Fibroblast of mammary gland (primary cell): ENCODE results near the gene GPX1.
"Not testable (repeated sequence)": the region's sequence is repeated elsewhere in the genome, so short reads cannot be mapped to it uniquely, and the experiment has no call there.

Source experiments
- DNase-seq: peaks from one replicate; pipeline ENCODE4 v3.0.0-alpha.2; 2010; ENCODE audit warnings: low read depth
- H3K4me3 ChIP-seq: 2 replicates; pipeline ENCODE4 v1.5.1; 2011; ENCODE audit warnings: low read depth, mild to moderate bottlenecking, low read length, moderate library complexity; ENCODE audit not compliant: control insufficient read depth
- TF ChIP-seq, protein P1 (sequence below): conservative IDR thresholded peaks from 2 replicates; pipeline ENCODE4 v1.5.1; 2011; ENCODE audit warnings: low read depth, low read length, inconsistent platforms; ENCODE audit not compliant: control insufficient read depth, insufficient read depth

Gene GPX1

DNA sequence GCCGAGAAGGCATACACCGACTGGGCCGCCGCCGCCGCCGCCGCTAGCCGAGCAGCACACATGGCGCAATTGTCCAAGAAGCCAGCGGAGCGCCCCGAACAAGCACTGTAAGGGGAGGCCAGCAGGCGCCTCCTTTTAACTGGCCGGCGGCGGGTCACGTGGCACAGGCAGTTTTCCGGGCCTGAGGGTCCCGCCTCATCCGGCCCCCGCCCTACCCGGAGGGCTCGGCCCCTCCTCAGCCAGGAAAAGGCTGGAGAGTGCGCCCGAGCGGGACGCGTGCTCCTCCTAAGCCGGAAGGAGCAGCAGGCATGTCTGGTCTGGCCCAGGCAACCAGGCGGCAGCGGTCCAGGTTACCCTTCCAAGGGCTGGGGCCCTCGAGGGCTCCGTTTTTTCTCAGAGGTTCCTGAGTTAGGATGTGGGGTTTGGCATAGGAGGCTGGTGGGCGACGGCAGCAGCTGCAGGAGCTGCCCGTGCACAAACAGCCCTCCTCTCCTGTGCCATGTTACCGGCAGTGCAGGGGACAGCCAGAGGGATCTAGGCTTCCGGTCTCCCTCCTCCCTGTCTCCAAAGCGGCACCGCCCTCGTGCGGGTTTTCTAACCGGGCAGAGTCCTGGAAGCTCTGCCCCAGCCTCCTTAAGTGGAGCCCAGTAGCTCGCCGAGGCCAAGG, at the start of gene GPX1:
GPX1 (minus strand) TSS at position 137 of the 667 bp plus-strand sequence; CDS start at position 62, 75 bp downstream.
- peak within 1 kb of the TSS; percentile 67 for H3K4me3 ChIP-seq
- TF ChIP-seq, protein P1, sequence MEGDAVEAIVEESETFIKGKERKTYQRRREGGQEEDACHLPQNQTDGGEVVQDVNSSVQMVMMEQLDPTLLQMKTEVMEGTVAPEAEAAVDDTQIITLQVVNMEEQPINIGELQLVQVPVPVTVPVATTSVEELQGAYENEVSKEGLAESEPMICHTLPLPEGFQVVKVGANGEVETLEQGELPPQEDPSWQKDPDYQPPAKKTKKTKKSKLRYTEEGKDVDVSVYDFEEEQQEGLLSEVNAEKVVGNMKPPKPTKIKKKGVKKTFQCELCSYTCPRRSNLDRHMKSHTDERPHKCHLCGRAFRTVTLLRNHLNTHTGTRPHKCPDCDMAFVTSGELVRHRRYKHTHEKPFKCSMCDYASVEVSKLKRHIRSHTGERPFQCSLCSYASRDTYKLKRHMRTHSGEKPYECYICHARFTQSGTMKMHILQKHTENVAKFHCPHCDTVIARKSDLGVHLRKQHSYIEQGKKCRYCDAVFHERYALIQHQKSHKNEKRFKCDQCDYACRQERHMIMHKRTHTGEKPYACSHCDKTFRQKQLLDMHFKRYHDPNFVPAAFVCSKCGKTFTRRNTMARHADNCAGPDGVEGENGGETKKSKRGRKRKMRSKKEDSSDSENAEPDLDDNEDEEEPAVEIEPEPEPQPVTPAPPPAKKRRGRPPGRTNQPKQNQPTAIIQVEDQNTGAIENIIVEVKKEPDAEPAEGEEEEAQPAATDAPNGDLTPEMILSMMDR, result no peak
- DNase-seq, result peak; percentile 95

DNA sequence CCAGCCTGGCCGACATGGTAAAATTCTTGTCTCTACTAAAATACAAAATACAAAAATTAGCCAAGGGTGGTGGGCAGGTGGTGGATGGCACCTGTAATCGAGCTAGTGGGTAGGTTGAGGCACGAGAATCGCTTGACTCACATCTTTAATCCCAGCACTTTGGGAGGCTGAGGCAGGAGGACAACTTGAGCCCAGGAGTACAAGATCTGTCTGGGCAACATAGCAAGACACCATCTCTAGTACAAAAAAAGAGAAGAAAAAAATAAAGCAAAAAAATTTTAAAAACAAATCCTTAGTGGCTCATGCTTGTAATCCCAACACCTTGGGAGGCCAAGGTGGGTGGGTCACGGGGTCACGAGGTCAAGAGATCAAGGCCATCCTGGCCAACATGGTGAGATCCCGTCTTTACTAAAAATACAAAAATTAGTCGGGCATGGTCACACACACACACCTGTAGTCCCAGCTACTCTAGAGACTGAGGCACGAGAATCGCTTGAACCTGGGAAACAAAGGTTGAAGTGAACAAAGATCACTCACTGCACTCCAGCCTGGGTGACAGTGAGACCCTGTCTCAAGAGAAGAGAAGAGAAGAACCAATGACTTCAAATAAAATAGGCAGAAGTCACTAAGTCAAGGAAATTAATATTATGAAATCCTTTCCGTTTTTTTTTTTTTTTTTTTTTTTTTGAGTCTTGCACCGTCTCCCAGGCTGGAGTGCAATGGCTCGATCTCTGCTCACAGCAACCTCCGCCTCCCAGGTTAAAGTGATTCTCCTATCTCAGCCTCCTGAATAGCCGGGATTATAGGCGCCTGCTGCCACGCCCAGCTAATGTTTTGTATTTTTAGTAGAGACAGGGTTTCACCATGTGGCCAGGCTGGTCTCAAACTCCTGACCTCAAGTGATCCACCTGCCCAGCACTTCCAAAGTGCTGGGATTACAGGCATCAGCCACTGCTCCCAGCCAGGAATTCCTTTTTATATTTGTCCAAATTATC, 48.7 kb upstream of the GPX1 start:
- no peak overlapping the region for H3K4me3 ChIP-seq
- DNase-seq, result no peak
- TF ChIP-seq, protein P1, result no peak

DNA sequence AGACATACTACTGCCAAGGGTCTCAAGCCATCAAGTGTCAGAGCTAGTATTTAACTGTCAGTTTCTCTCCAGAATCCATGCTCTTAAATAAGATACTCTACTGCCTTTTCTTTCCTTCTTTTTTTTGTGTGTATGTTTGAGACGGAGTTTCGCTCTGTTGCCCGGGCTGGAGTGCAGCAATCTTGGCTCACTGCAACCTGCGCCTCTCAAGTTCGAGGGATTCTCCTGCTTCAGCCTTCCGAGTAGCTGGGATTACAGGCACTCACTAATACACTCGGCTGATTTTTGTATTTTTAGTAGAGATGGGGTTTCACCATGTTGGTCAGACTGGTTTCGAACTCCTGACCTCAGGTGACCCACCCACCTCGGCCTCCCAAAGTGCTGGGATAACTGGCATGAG, 47.4 kb upstream of the GPX1 start:
- DNase-seq, H3K4me3 ChIP-seq: not testable (repeated sequence)

DNA sequence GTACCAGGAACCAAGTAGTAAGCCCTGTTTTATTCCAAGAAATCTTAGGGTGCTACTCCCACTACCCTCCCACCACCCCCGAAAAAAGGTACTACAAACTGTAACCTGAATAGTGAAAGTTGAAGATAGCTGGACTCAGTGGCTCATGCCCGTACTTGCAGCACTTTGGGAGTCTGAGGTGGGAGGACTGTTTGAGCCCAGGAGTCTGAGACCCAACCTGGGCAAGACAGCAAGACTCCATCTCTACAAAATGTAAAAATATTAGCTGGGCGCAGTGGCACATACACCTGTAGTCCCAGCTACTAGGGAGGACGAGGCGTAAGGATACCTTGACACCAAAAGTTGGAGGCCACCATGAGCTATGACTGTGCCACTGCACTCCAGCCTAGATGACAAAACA, 45.7 kb upstream of the GPX1 start:
- TF ChIP-seq, protein P1, result no peak
- H3K4me3 ChIP-seq, result no peak overlapping the region
- DNase-seq, result no peak

DNA sequence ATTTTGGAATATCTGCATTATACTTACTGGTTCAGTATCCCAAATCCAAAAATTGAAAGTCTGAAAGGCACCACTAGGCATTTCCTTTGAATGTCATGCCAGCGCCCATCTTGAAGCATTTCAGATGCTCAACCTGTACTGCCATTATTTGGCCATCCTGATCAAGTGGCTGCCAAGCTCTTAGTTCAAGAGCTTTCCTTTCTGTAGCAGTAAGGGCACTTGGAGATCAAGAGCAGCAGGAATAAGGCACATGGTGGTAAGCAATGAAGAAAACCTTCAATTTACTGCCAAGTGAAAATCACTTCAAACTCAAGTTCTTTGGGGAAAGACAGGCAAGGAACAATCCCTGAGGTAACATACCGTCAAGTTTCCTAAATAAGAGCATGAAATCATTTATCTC, 43.6 kb upstream of the GPX1 start:
- no peak overlapping the region for H3K4me3 ChIP-seq
- TF ChIP-seq, protein P1, result no peak
- DNase-seq, result no peak

DNA sequence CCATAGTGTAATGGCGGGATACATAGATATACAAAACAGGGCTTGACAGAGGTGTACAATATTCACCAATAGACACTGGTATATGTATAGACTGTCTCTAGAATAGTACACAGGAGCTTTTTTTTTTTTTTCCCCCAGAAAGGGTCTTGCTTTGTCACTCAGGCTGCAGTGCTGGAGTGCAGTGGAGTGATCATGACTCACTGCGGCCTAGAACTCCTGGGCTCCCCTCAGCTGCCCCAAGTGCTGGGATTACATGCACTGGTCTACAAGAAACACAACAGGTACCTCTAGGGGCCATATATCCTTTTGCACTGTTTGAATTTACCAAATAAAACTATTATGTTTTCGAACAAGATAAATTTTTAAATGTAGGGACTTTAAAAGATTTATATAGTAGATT, 41.3 kb upstream of the GPX1 start:
- DNase-seq, result peak; percentile 38
- H3K4me3 ChIP-seq, result no peak overlapping the region
- TF ChIP-seq, protein P1, result no peak

DNA sequence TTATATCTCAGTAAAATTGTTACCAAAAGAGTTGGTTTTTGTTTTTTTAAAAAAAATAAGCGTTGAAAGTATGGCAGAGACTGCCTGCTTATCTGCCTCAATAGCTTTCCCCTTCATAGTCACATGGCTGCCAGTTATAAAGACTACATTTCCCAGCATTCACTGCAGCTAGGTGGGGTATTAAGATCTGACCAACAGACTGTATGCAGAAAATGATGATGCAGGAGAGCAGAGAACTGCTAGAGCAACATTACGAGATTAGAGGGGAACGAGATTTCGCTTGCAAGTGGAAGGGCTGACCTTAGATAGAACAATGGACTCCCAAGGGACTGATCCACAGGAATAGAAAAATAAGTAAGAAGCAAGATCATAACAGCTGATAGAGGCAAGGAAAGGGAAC, 39.3 kb upstream of the GPX1 start:
- no peak overlapping the region for H3K4me3 ChIP-seq
- DNase-seq, result peak; percentile 63
- TF ChIP-seq, protein P1, result no peak

DNA sequence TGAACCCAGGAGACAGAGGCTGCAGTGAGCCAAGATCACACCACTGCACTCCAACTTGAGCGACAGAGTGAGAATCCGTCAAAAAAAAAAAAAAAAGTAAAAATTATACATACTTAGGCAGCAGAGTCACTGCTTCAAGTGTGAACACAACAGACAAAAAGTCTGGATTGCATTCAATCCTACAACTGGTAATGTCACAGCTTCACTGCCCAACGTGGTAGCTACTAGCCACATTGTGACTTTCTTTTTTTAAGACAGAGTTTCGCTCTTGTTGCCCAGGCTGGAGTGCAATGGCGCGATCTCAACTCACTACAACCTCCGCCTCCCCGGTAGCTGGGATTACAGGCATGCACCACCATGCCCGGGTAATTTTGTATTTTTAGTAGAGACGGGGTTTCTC, 33.2 kb upstream of the GPX1 start:
- H3K4me3 ChIP-seq, DNase-seq: not testable (repeated sequence)
